ENCODE data around the gene TAAR1.
"Not testable (repeated sequence)": the region's sequence is repeated elsewhere in the genome, so short reads cannot be mapped to it uniquely, and the experiment has no call there.

TAAR1 gene

GRCh38 chr6:132659082-132659481 is at the start of gene TAAR1:
TSS of gene TAAR1 (minus strand) at chr6:132659182. CDS start at chr6:132646003, 13,179 bp downstream.
- no peaks in the 10 kb centered on the region for H3K36me3 ChIP-seq (replicated peaks)
- no peak for DNase-seq
- no peak for TF ChIP-seq CTCF (IDR thresholded peaks at IDR 0.05; ENCODE audit: low read depth, low read length, missing control alignments)
- in situ Hi-C loops (cut with HindIII; ENCODE audit: low pct_ligation_motif_present, low sequenced_read_pairs) = no loop called here
- no peak within 1 kb of the TSS for H3K4me3 ChIP-seq (ENCODE audit: low read depth, low read length)
- H3K27ac ChIP-seq = no peak within 1 kb of the TSS
- H3K27me3 ChIP-seq (replicated peaks) = no peaks in the 10 kb centered on the region

- Histone ChIP-seq H3K36me3 (replicated peaks) (no peaks in the 10 kb centered on the region), H3K27me3 (replicated peaks) (no peaks in the 10 kb centered on the region), H3K4me3 (ENCODE audit: low read depth, low read length) (no peak overlapping the region), H3K27ac (no peak overlapping the region)
- in situ Hi-C loops (cut with HindIII; ENCODE audit: low pct_ligation_motif_present, low sequenced_read_pairs) = no loop called here
- no peak for DNase-seq
- no peak for TF ChIP-seq CTCF (IDR thresholded peaks at IDR 0.05; ENCODE audit: low read depth, low read length, missing control alignments)
Measured at GRCh38 chr6:132708771-132709170, 49.8 kb upstream of the TAAR1 start.

DNA sequence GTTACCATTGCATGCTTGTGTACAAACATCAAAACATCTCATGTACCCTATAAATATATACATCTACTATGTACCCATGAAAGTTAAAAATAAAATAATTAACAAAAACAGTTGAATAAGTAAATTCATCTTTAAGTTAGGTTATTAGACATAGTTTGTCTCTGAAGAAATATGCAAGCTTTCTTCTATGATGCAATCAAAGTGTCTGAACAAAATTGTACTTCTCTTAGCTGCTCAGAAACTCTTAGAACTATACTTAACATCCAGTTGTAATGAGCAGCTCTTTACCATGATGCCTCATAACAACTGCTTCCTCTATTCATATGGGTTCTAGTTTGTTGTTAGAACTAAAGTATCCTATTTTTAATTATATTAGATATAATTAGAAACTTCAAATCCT is 49.0 kb upstream of the TAAR1 start:
- Histone ChIP-seq H3K27me3 (replicated peaks) (no peaks in the 10 kb centered on the region), H3K27ac (no peak overlapping the region), H3K36me3 (replicated peaks) (no peaks in the 10 kb centered on the region), H3K4me3 (ENCODE audit: low read depth, low read length) (no peak overlapping the region)
- in situ Hi-C loops (cut with HindIII; ENCODE audit: low pct_ligation_motif_present, low sequenced_read_pairs) = no loop called here
- TF ChIP-seq CTCF (IDR thresholded peaks at IDR 0.05; ENCODE audit: low read depth, low read length, missing control alignments) = no peak
- DNase-seq = no peak

DNA sequence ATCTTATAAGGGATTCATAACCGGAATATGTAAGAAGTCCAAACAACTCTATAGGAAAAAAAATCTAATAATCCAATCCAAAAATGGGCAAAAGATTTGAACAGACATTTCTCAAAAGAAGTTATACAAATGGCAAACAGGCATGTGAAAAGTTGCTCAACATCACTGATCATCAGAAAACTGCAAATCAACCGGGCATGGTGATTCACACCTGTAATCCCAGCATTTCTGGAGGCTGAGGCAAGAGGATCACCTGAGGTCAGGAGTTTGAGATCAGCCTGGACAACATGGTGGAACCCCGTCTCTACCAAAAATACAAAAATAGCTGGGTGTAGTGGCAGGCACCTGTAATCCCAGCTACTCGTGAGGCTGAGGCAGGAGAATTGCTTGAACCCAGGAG is 47.8 kb upstream of the TAAR1 start:
- H3K27ac ChIP-seq; H3K36me3 ChIP-seq (replicated peaks); H3K4me3 ChIP-seq (ENCODE audit: low read depth, low read length); DNase-seq; in situ Hi-C loops (cut with HindIII; ENCODE audit: low pct_ligation_motif_present, low sequenced_read_pairs); H3K27me3 ChIP-seq (replicated peaks): not testable (repeated sequence)

GRCh38 chr6:132703936-132704335 is 45.0 kb upstream of the TAAR1 start:
- DNase-seq = no peak
- no peak for TF ChIP-seq CTCF (IDR thresholded peaks at IDR 0.05; ENCODE audit: low read depth, low read length, missing control alignments)
- Histone ChIP-seq H3K27me3 (replicated peaks) (no peaks in the 10 kb centered on the region), H3K36me3 (replicated peaks) (no peaks in the 10 kb centered on the region), H3K4me3 (ENCODE audit: low read depth, low read length) (no peak overlapping the region), H3K27ac (no peak overlapping the region)
- in situ Hi-C loops (cut with HindIII; ENCODE audit: low pct_ligation_motif_present, low sequenced_read_pairs) = no loop called here

GRCh38 chr6:132698608-132699007 is 39.6 kb upstream of the TAAR1 start:
- H3K27ac ChIP-seq = no peak overlapping the region

More at GRCh38 chr6:132698608-132699007, 39.6 kb upstream of the TAAR1 start:
- no peak for DNase-seq
- H3K27me3 ChIP-seq (replicated peaks) = no peaks in the 10 kb centered on the region
- no peak for TF ChIP-seq CTCF (IDR thresholded peaks at IDR 0.05; ENCODE audit: low read depth, low read length, missing control alignments)
- no peak overlapping the region for H3K4me3 ChIP-seq (ENCODE audit: low read depth, low read length)
- in situ Hi-C loops (cut with HindIII; ENCODE audit: low pct_ligation_motif_present, low sequenced_read_pairs) = no loop called here
- no peaks in the 10 kb centered on the region for H3K36me3 ChIP-seq (replicated peaks)
